ENCODE data around the gene MPL. TPM values are rescaled to one million over a fixed set of nuclear protein-coding genes. Genes with fewer than 3 reads are reported as not detected.

The MPL gene
- total RNA-seq, 1 donor, result not detected

- Histone ChIP-seq H3K27ac (ENCODE audit: low read depth, low read length) (peak within 1 kb of the TSS; percentile 69), H2AFZ (ENCODE audit: low read length) (peak within 1 kb of the TSS; percentile 97), H4K20me1 (ENCODE audit: insufficient read depth, low read length) (peaks cover 15% of the 10 kb centered on the region), H3K9me3 (ENCODE audit: low read depth, low read length) (no peaks in the 10 kb centered on the region), H3K4me1 (ENCODE audit: insufficient read depth, low read length) (peaks cover 38% of the 10 kb centered on the region), H3K4me2 (ENCODE audit: insufficient read depth, low read length) (peak within 1 kb of the TSS; percentile 99), H3K79me2 (ENCODE audit: insufficient read depth, low read length) (peaks cover 49% of the 10 kb centered on the region), H3K27me3 (ENCODE audit: insufficient read depth, low read length) (no peaks in the 10 kb centered on the region), H3K36me3 (ENCODE audit: insufficient read depth, low read length) (peaks cover 40% of the 10 kb centered on the region), H3K4me3 (ENCODE audit: insufficient read depth, low read length) (peak within 1 kb of the TSS; percentile 85)
- TF ChIP-seq CTCF (IDR thresholded peaks at IDR 0.05; ENCODE audit: extremely low read depth, low read depth, low read length), result no peak
- DNase-seq (ENCODE audit: insufficient read length, low spot score, missing footprints), result peak; percentile 99
These were observed 21.4 kb downstream of the MPL start, which contains the start of gene CDC20 for GRCh38 chr1:43358746-43359693. Gene CDC20 (plus strand): TSS chr1:43358981. CDS start chr1:43359216, 235 bp downstream.

DNA sequence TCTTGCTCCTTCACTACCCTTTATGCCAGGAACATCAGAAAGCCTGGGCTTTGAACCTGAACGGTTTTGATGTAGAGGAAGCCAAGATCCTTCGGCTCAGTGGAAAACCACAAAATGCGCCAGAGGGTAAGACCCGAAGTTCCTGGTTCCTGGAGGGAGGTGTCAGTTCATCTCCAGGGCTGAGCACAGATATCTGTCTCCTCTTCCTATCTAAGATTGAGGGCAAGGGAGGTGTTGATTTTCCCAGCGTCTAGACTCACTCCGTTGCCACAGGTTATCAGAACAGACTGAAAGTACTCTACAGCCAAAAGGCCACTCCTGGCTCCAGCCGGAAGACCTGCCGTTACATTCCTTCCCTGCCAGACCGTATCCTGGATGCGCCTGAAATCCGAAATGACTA is 22.1 kb downstream of the MPL start:
- peaks cover 15% of the 10 kb centered on the region for H4K20me1 ChIP-seq (ENCODE audit: insufficient read depth, low read length)
- no peak for TF ChIP-seq CTCF (IDR thresholded peaks at IDR 0.05; ENCODE audit: extremely low read depth, low read depth, low read length)
- H3K4me3 ChIP-seq (ENCODE audit: insufficient read depth, low read length), result peak overlapping the region; percentile 85
- no peaks in the 10 kb centered on the region for H3K27me3 ChIP-seq (ENCODE audit: insufficient read depth, low read length)
- H3K4me2 ChIP-seq (ENCODE audit: insufficient read depth, low read length), result peak overlapping the region; percentile 88
- DNase-seq (ENCODE audit: insufficient read length, low spot score, missing footprints), result peak; percentile 73
- peaks cover 56% of the 10 kb centered on the region for H3K79me2 ChIP-seq (ENCODE audit: insufficient read depth, low read length)
- H2AFZ ChIP-seq (ENCODE audit: low read length), result no peak overlapping the region
- peaks cover 31% of the 10 kb centered on the region for H3K4me1 ChIP-seq (ENCODE audit: insufficient read depth, low read length)
- peak overlapping the region; percentile 58 for H3K27ac ChIP-seq (ENCODE audit: low read depth, low read length)
- peaks cover 47% of the 10 kb centered on the region for H3K36me3 ChIP-seq (ENCODE audit: insufficient read depth, low read length)
- H3K9me3 ChIP-seq (ENCODE audit: low read depth, low read length), result no peaks in the 10 kb centered on the region

DNA sequence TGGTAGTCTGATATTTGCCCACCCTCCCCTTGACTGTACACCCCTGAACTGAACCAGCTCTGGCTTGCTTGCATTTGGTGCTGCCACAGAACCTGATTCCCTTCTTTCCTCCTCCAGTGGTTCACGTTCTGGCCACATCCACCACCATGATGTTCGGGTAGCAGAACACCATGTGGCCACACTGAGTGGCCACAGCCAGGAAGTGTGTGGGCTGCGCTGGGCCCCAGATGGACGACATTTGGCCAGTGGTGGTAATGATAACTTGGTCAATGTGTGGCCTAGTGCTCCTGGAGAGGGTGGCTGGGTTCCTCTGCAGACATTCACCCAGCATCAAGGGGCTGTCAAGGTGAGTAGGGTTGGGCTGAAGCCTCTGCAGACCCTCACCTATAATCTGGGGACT is 23.0 kb downstream of the MPL start:
- H3K79me2 ChIP-seq (ENCODE audit: insufficient read depth, low read length), result peaks cover 64% of the 10 kb centered on the region
- no peaks in the 10 kb centered on the region for H3K27me3 ChIP-seq (ENCODE audit: insufficient read depth, low read length)
- no peaks in the 10 kb centered on the region for H3K9me3 ChIP-seq (ENCODE audit: low read depth, low read length)
- H3K4me1 ChIP-seq (ENCODE audit: insufficient read depth, low read length), result peaks cover 27% of the 10 kb centered on the region
- DNase-seq (ENCODE audit: insufficient read length, low spot score, missing footprints), result peak; percentile 58
- no peak overlapping the region for H3K27ac ChIP-seq (ENCODE audit: low read depth, low read length)
- peak overlapping the region; percentile 85 for H3K4me3 ChIP-seq (ENCODE audit: insufficient read depth, low read length)
- no peak for TF ChIP-seq CTCF (IDR thresholded peaks at IDR 0.05; ENCODE audit: extremely low read depth, low read depth, low read length)
- peaks cover 18% of the 10 kb centered on the region for H4K20me1 ChIP-seq (ENCODE audit: insufficient read depth, low read length)
- H2AFZ ChIP-seq (ENCODE audit: low read length), result no peak overlapping the region
- H3K4me2 ChIP-seq (ENCODE audit: insufficient read depth, low read length), result peak overlapping the region; percentile 88
- peaks cover 54% of the 10 kb centered on the region for H3K36me3 ChIP-seq (ENCODE audit: insufficient read depth, low read length)

GRCh38 chr1:43363283-43363934 is 25.8 kb downstream of the MPL start:
- H3K4me3 ChIP-seq (ENCODE audit: insufficient read depth, low read length), result no peak overlapping the region
- H4K20me1 ChIP-seq (ENCODE audit: insufficient read depth, low read length), result peaks cover 23% of the 10 kb centered on the region
- H3K4me2 ChIP-seq (ENCODE audit: insufficient read depth, low read length), result no peak overlapping the region
- H3K27me3 ChIP-seq (ENCODE audit: insufficient read depth, low read length), result no peaks in the 10 kb centered on the region
- peaks cover 88% of the 10 kb centered on the region for H3K79me2 ChIP-seq (ENCODE audit: insufficient read depth, low read length)
- TF ChIP-seq CTCF (IDR thresholded peaks at IDR 0.05; ENCODE audit: extremely low read depth, low read depth, low read length), result no peak
- peaks cover 31% of the 10 kb centered on the region for H3K4me1 ChIP-seq (ENCODE audit: insufficient read depth, low read length)
- peak; percentile 65 for DNase-seq (ENCODE audit: insufficient read length, low spot score, missing footprints)
- H3K27ac ChIP-seq (ENCODE audit: low read depth, low read length), result no peak overlapping the region
- H3K36me3 ChIP-seq (ENCODE audit: insufficient read depth, low read length), result peaks cover 54% of the 10 kb centered on the region
- H3K9me3 ChIP-seq (ENCODE audit: low read depth, low read length), result no peaks in the 10 kb centered on the region
- no peak overlapping the region for H2AFZ ChIP-seq (ENCODE audit: low read length)
